DOHH2 (cell line): ENCODE data around the gene EML3.

Source experiments
- H3F3A ChIP-seq: fragments of 200-600 bp; sonication (generic), shearing (Covaris generic); 2 replicates; pipeline ENCODE4 v1.6.0; 2016; ENCODE audit warnings: antibody characterized with exemption, mild to moderate bottlenecking; ENCODE audit not compliant: control insufficient read depth, insufficient read depth
- H3K27ac ChIP-seq: fragments of 200-600 bp; sonication (generic); 2 replicates; pipeline ENCODE4 v1.5.1; 2014; ENCODE audit warnings: low read depth, mild to moderate bottlenecking, low read length, moderate library complexity
- H3K27me3 ChIP-seq: fragments of 200-600 bp; sonication (generic); 2 replicates; pipeline ENCODE4 v1.6.1; 2014; ENCODE audit warnings: mild to moderate bottlenecking, low read length, mixed read lengths; ENCODE audit not compliant: control insufficient read depth
- H3K36me3 ChIP-seq: fragments of 200-600 bp; sonication (generic); 2 replicates; pipeline ENCODE4 v1.6.1; 2014; ENCODE audit warnings: mild to moderate bottlenecking, low read length, moderate library complexity, mixed read lengths; ENCODE audit not compliant: control insufficient read depth
- H3K4me1 ChIP-seq: fragments of 200-600 bp; sonication (generic); 2 replicates; pipeline ENCODE4 v1.6.1; 2014; ENCODE audit warnings: mild to moderate bottlenecking, low read length, mixed read lengths; ENCODE audit not compliant: control insufficient read depth
- H3K4me2 ChIP-seq: fragments of 200-600 bp; sonication (generic); 2 replicates; pipeline ENCODE4 v1.6.0; 2014; ENCODE audit warnings: mild to moderate bottlenecking, low read length, moderate library complexity
- H3K4me3 ChIP-seq: fragments of 200-600 bp; sonication (generic); 2 replicates; pipeline ENCODE4 v1.5.1; 2014; ENCODE audit warnings: mild to moderate bottlenecking, low read length, mixed read lengths
- H3K79me2 ChIP-seq: fragments of 200-600 bp; sonication (generic); 2 replicates; pipeline ENCODE4 v1.6.1; 2014; ENCODE audit warnings: mild to moderate bottlenecking, low read length, mixed read lengths; ENCODE audit not compliant: control insufficient read depth
- H3K9me2 ChIP-seq: fragments of 200-600 bp; sonication (generic); replicated peaks from 2 replicates; pipeline ENCODE4 v1.6.1; 2014; ENCODE audit warnings: mild to moderate bottlenecking, low read length, mixed read lengths; ENCODE audit not compliant: control insufficient read depth
- H3K9me3 ChIP-seq: fragments of 200-600 bp; sonication (generic); 2 replicates; pipeline ENCODE4 v1.6.1; 2014; ENCODE audit warnings: antibody characterized with exemption, low read length, mixed read lengths; ENCODE audit not compliant: control insufficient read depth, insufficient read depth
- H4K20me1 ChIP-seq: fragments of 200-600 bp; sonication (generic); 2 replicates; pipeline ENCODE4 v1.6.0; 2014; ENCODE audit warnings: low read depth, mild to moderate bottlenecking, antibody characterized with exemption, low read length, moderate library complexity; ENCODE audit not compliant: control insufficient read depth, insufficient read depth
- CTCF ChIP-seq: fragments of 200-600 bp; sonication (generic); IDR thresholded peaks from one replicate; pipeline ENCODE4 v1.5.1; 2014; ENCODE audit warnings: antibody characterized with exemption, mild to moderate bottlenecking, low read depth, low read length; ENCODE audit not compliant: poor library complexity, severe bottlenecking
- EZH2phosphoT487 ChIP-seq: fragments of 200-600 bp; sonication (generic); IDR thresholded peaks from 2 replicates; pipeline ENCODE4 v1.6.1; 2017; ENCODE audit warnings: borderline replicate concordance, mild to moderate bottlenecking, antibody characterized with exemption, low read length, moderate library complexity, mixed read lengths

Gene EML3

GRCh38 chr11:62604460-62605120, 8.0 kb downstream of the EML3 start:
- TF ChIP-seq CTCF (no peak), EZH2phosphoT487 (no peak)
- H3K27me3 ChIP-seq: no peaks in the 10 kb centered on the region
- peaks cover 9% of the 10 kb centered on the region; the same call in 1 of the 2 replicates for H3F3A ChIP-seq
- no peaks in the 10 kb centered on the region for H3K9me2 ChIP-seq
- H4K20me1 ChIP-seq: peaks cover 4% of the 10 kb centered on the region; the same call in 1 of the 2 replicates
- H3K4me1 ChIP-seq: peaks cover 36% of the 10 kb centered on the region
- peaks cover 65% of the 10 kb centered on the region for H3K36me3 ChIP-seq
- no peak overlapping the region for H3K27ac ChIP-seq
- no peak overlapping the region for H3K4me3 ChIP-seq
- H3K9me3 ChIP-seq: no peaks in the 10 kb centered on the region
- H3K79me2 ChIP-seq: peaks cover 20% of the 10 kb centered on the region
- H3K4me2 ChIP-seq: no peak overlapping the region

- no peak overlapping the region for H3K4me3 ChIP-seq
- no peak overlapping the region for H3K27ac ChIP-seq
- TF ChIP-seq EZH2phosphoT487 (no peak), CTCF (no peak)
- H3K4me1 ChIP-seq: peaks cover 44% of the 10 kb centered on the region
- H3K4me2 ChIP-seq: no peak overlapping the region
- peaks cover 9% of the 10 kb centered on the region; the same call in 1 of the 2 replicates for H3F3A ChIP-seq
- H3K9me2 ChIP-seq: no peaks in the 10 kb centered on the region
- no peaks in the 10 kb centered on the region for H3K27me3 ChIP-seq
- peaks cover 27% of the 10 kb centered on the region for H3K79me2 ChIP-seq
- peaks cover 4% of the 10 kb centered on the region; the same call in 1 of the 2 replicates for H4K20me1 ChIP-seq
- H3K36me3 ChIP-seq: peaks cover 67% of the 10 kb centered on the region
- H3K9me3 ChIP-seq: no peaks in the 10 kb centered on the region
Measured at GRCh38 chr11:62603776-62604299, 8.7 kb downstream of the EML3 start.

GRCh38 chr11:62603072-62603408, 9.5 kb downstream of the EML3 start:
- peaks cover 7% of the 10 kb centered on the region; the same call in 1 of the 2 replicates for H3F3A ChIP-seq
- peaks cover 46% of the 10 kb centered on the region for H3K4me1 ChIP-seq
- no peak overlapping the region for H3K4me3 ChIP-seq
- TF ChIP-seq EZH2phosphoT487 (no peak), CTCF (no peak)
- no peaks in the 10 kb centered on the region for H3K9me3 ChIP-seq
- H3K27ac ChIP-seq: no peak overlapping the region
- H3K4me2 ChIP-seq: no peak overlapping the region
- no peaks in the 10 kb centered on the region for H3K9me2 ChIP-seq
- peaks cover 71% of the 10 kb centered on the region for H3K36me3 ChIP-seq
- peaks cover 35% of the 10 kb centered on the region for H3K79me2 ChIP-seq
- no peaks in the 10 kb centered on the region for H3K27me3 ChIP-seq
- peaks cover 7% of the 10 kb centered on the region; the same call in 1 of the 2 replicates for H4K20me1 ChIP-seq
